GM18870 (cell line): ENCODE results near the gene SPOCK1.

ENCODE experiments used
- ATAC-seq: cut with Tn5 transposase; IDR thresholded peaks from one replicate; pipeline ENCODE4 v1.9.1; 2021; ENCODE audit warnings: moderate library complexity; ENCODE audit not compliant: unreplicated experiment

The SPOCK1 gene

GRCh38 chr5:137367951-137368350 lies 131.2 kb downstream of the SPOCK1 start:
- ATAC-seq = no peak

- ATAC-seq = no peak
These were observed 132.6 kb downstream of the SPOCK1 start for GRCh38 chr5:137366526-137366925.

GRCh38 chr5:137365126-137365865 lies 133.8 kb downstream of the SPOCK1 start:
- ATAC-seq = no peak

GRCh38 chr5:137361280-137361679 lies 137.8 kb downstream of the SPOCK1 start:
- ATAC-seq = no peak

GRCh38 chr5:137360607-137361006 lies 138.5 kb downstream of the SPOCK1 start:
- ATAC-seq = no peak

- no peak for ATAC-seq
These were observed 139.2 kb downstream of the SPOCK1 start for GRCh38 chr5:137359941-137360340.

GRCh38 chr5:137357436-137357835 lies 141.7 kb downstream of the SPOCK1 start:
- no peak for ATAC-seq

- ATAC-seq = no peak
These were observed 143.0 kb downstream of the SPOCK1 start for GRCh38 chr5:137356127-137356526.

- no peak for ATAC-seq
These were observed 143.4 kb downstream of the SPOCK1 start for GRCh38 chr5:137355708-137356107.

GRCh38 chr5:137352095-137352494 lies 147.0 kb downstream of the SPOCK1 start:
- ATAC-seq = no peak

GRCh38 chr5:137350791-137351190 lies 148.3 kb downstream of the SPOCK1 start:
- no peak for ATAC-seq

- ATAC-seq = no peak
These were observed 150.4 kb downstream of the SPOCK1 start for GRCh38 chr5:137348759-137349158.

- no peak for ATAC-seq
These were observed 151.3 kb downstream of the SPOCK1 start for GRCh38 chr5:137347865-137348264.

- no peak for ATAC-seq
These were observed 152.8 kb downstream of the SPOCK1 start for GRCh38 chr5:137346281-137346680.

- ATAC-seq = no peak
These were observed 153.7 kb downstream of the SPOCK1 start for GRCh38 chr5:137345396-137345795.

- ATAC-seq = no peak
These were observed 154.3 kb downstream of the SPOCK1 start for GRCh38 chr5:137344723-137345322.

- no peak for ATAC-seq
These were observed 155.1 kb downstream of the SPOCK1 start for GRCh38 chr5:137344021-137344420.

- no peak for ATAC-seq
These were observed 156.4 kb downstream of the SPOCK1 start for GRCh38 chr5:137342764-137343163.

- no peak for ATAC-seq
These were observed 157.3 kb downstream of the SPOCK1 start for GRCh38 chr5:137341831-137342230.

- ATAC-seq = no peak
These were observed 158.2 kb downstream of the SPOCK1 start for GRCh38 chr5:137340881-137341280.

- no peak for ATAC-seq
These were observed 162.5 kb downstream of the SPOCK1 start for GRCh38 chr5:137336565-137337120.

GRCh38 chr5:137336161-137336560 lies 163.0 kb downstream of the SPOCK1 start:
- no peak for ATAC-seq
